H9 (cell line): Measurements from ENCODE around the gene NODAL. TPM values are rescaled to one million over a fixed set of nuclear protein-coding genes. Genes with fewer than 3 reads are reported as not detected.

ENCODE experiments used
- DNase-seq: peaks from one replicate; pipeline ENCODE4 v3.0.0-alpha.2; 2017
- H2AFZ ChIP-seq: one replicate; pipeline ENCODE4 v1.6.1; 2013; ENCODE audit warnings: mild to moderate bottlenecking, low read length, control low read depth, moderate library complexity
- H2AK5ac ChIP-seq: 2 replicates; pipeline ENCODE4 v1.6.1; 2013; ENCODE audit warnings: low read length, control low read depth, mixed read lengths; ENCODE audit not compliant: insufficient read length
- H2BK120ac ChIP-seq: one replicate; pipeline ENCODE4 v1.6.1; 2013; ENCODE audit warnings: low read depth, mild to moderate bottlenecking, low read length, control low read depth, inconsistent platforms; ENCODE audit not compliant: poor library complexity, severe bottlenecking
- H2BK12ac ChIP-seq: 2 replicates; pipeline ENCODE4 v1.6.1; 2013; ENCODE audit warnings: low read length, control low read depth, mixed read lengths, low read depth; ENCODE audit not compliant: insufficient read length
- H2BK15ac ChIP-seq: 2 replicates; pipeline ENCODE4 v1.6.1; 2013; ENCODE audit warnings: low read depth, low read length, control low read depth
- H2BK20ac ChIP-seq: one replicate; pipeline ENCODE4 v1.6.1; 2013; ENCODE audit warnings: low read depth, mild to moderate bottlenecking, low read length, control low read depth, inconsistent platforms; ENCODE audit not compliant: poor library complexity, severe bottlenecking
- H2BK5ac ChIP-seq: 2 replicates; pipeline ENCODE4 v1.6.1; 2013; ENCODE audit warnings: low read length, control low read depth, mixed read lengths; ENCODE audit not compliant: insufficient read length
- H3K14ac ChIP-seq: 2 replicates; pipeline ENCODE4 v1.6.1; 2013; ENCODE audit warnings: low read length, control low read depth; ENCODE audit not compliant: insufficient read depth
- H3K18ac ChIP-seq: 2 replicates; pipeline ENCODE4 v1.6.1; 2013; ENCODE audit warnings: low read depth, mild to moderate bottlenecking, mixed read lengths, low read length, control low read depth; ENCODE audit not compliant: insufficient read length
- H3K23ac ChIP-seq: 2 replicates; pipeline ENCODE4 v1.6.1; 2013; ENCODE audit warnings: low read length, control low read depth, mixed read lengths, low read depth; ENCODE audit not compliant: insufficient read length
- H3K23me2 ChIP-seq: 2 replicates; pipeline ENCODE4 v1.6.1; 2013; ENCODE audit warnings: low read depth, mild to moderate bottlenecking, mixed read lengths, low read length, control low read depth; ENCODE audit not compliant: insufficient read length, poor library complexity, severe bottlenecking
- H3K27ac ChIP-seq: 2 replicates; pipeline ENCODE4 v1.5.1; 2013; ENCODE audit warnings: low read length, control low read depth, mixed read lengths, low read depth; ENCODE audit not compliant: insufficient read length
- H3K27me3 ChIP-seq: 2 replicates; pipeline ENCODE4 v1.6.1; 2013; ENCODE audit warnings: low read length, control low read depth, inconsistent platforms; ENCODE audit not compliant: insufficient read depth
- H3K4ac ChIP-seq: 2 replicates; pipeline ENCODE4 v1.6.1; 2013; ENCODE audit warnings: low read depth, mild to moderate bottlenecking, control low read depth, inconsistent platforms, low read length, moderate library complexity
- H3K4me1 ChIP-seq: 2 replicates; pipeline ENCODE4 v1.6.1; 2013; ENCODE audit warnings: low read length, control low read depth, inconsistent platforms; ENCODE audit not compliant: insufficient read depth
- H3K4me2 ChIP-seq: 2 replicates; pipeline ENCODE4 v1.6.1; 2013; ENCODE audit warnings: low read length, control low read depth, mixed read lengths; ENCODE audit not compliant: insufficient read length, insufficient read depth
- H3K56ac ChIP-seq: 2 replicates; pipeline ENCODE4 v1.6.1; 2013; ENCODE audit warnings: low read depth, mild to moderate bottlenecking, mixed read lengths, low read length, control low read depth; ENCODE audit not compliant: insufficient read length
- H3K79me1 ChIP-seq: 2 replicates; pipeline ENCODE4 v1.6.1; 2013; ENCODE audit warnings: low read depth, mild to moderate bottlenecking, moderate library complexity, low read length, control low read depth, inconsistent platforms; ENCODE audit not compliant: insufficient read depth, poor library complexity, severe bottlenecking
- H3K79me2 ChIP-seq: 2 replicates; pipeline ENCODE4 v1.6.1; 2013; ENCODE audit warnings: low read length, control low read depth, inconsistent platforms; ENCODE audit not compliant: insufficient read depth
- H3K9ac ChIP-seq: 2 replicates; pipeline ENCODE4 v1.6.1; 2013; ENCODE audit warnings: low read length, control low read depth, mixed read lengths; ENCODE audit not compliant: insufficient read length; ENCODE audit errors: extremely low read depth
- H3K9me3 ChIP-seq: one replicate; pipeline ENCODE4 v1.6.1; 2013; ENCODE audit warnings: low read depth, low read length, inconsistent platforms; ENCODE audit not compliant: control insufficient read depth
- H3T11ph ChIP-seq: one replicate; pipeline ENCODE4 v1.6.1; 2013; ENCODE audit warnings: mild to moderate bottlenecking, low read length, control low read depth, inconsistent platforms
- H4K20me1 ChIP-seq: one replicate; pipeline ENCODE4 v1.6.1; 2013; ENCODE audit not compliant: control insufficient read depth, insufficient read length, insufficient read depth
- H4K5ac ChIP-seq: 2 replicates; pipeline ENCODE4 v1.6.1; 2013; ENCODE audit warnings: low read depth, mild to moderate bottlenecking, mixed read lengths, low read length, control low read depth; ENCODE audit not compliant: insufficient read length
- H4K8ac ChIP-seq: replicated peaks from 2 replicates; pipeline ENCODE4 v1.6.1; 2013; ENCODE audit warnings: low read length, control low read depth, mixed read lengths, low read depth; ENCODE audit not compliant: insufficient read length
- H4K91ac ChIP-seq: 2 replicates; pipeline ENCODE4 v1.6.1; 2013; ENCODE audit warnings: low read depth, mild to moderate bottlenecking, moderate library complexity, mixed read lengths, low read length, control low read depth; ENCODE audit not compliant: insufficient read length
- H3K27ac Mint-ChIP-seq, 3 experiments: 2 replicates in 2 of 3; 3 replicates in 1 of 3; pipeline ENCODE4 v1.8.0; 2020 to 2021; ENCODE audit warnings: mixed read lengths in 3 of 3, mild to moderate bottlenecking in 1 of 3, moderate library complexity in 1 of 3
- H3K27me3 Mint-ChIP-seq: 2 replicates; pipeline ENCODE4 v1.8.0; 2021; ENCODE audit warnings: low read depth, mild to moderate bottlenecking, moderate library complexity, mixed read lengths
- H3K36me3 Mint-ChIP-seq, 3 experiments: 2 replicates in 2 of 3; 3 replicates in 1 of 3; pipeline ENCODE4 v1.8.0; 2020 to 2021; ENCODE audit warnings: low read depth in 3 of 3, mixed read lengths in 3 of 3; ENCODE audit not compliant: insufficient read depth in 1 of 3
- H3K4me1 Mint-ChIP-seq, 2 experiments: 2 replicates each; pipeline ENCODE4 v1.8.0; 2020; ENCODE audit warnings: mixed read lengths in 2 of 2
- H3K4me3 Mint-ChIP-seq, 2 experiments: 2 replicates in 1 of 2; 3 replicates in 1 of 2; pipeline ENCODE4 v1.8.0; 2020 to 2021; ENCODE audit warnings: mild to moderate bottlenecking in 2 of 2, mixed read lengths in 2 of 2, moderate library complexity in 1 of 2
- H3K9me3 Mint-ChIP-seq, 2 experiments: 2 replicates in 1 of 2; 3 replicates in 1 of 2; pipeline ENCODE4 v1.8.0; 2020; ENCODE audit warnings: mild to moderate bottlenecking in 2 of 2, mixed read lengths in 2 of 2, moderate library complexity in 1 of 2
- WGBS: extraction: QIAGEN DNeasy Blood & Tissue Kit; methylation state at CpG from one replicate; pipeline ENCODE4 v1.1.7; 2013; ENCODE audit warnings: missing lambda C conversion rate, low lambda C conversion rate, mixed read lengths; ENCODE audit not compliant: insufficient read length; ENCODE audit errors: extremely low coverage; 5-methylcytosine and 5-hydroxymethylcytosine counted together
- total RNA-seq: library from RNA; stranded (reverse); gene quantifications from 2 replicates; pipeline ENCODE4 v1.2.1, GENCODE V29; 2021
- TF ChIP-seq, protein P1 (sequence below): fragments of 200-600 bp; sonication (generic); conservative IDR thresholded peaks from 3 replicates; pipeline ENCODE4 v1.8.0; 2021; ENCODE audit warnings: antibody characterized with exemption, mild to moderate bottlenecking

NODAL gene
- total RNA-seq, 1 experiment from 2014 or later = 80.7 TPM

DNA sequence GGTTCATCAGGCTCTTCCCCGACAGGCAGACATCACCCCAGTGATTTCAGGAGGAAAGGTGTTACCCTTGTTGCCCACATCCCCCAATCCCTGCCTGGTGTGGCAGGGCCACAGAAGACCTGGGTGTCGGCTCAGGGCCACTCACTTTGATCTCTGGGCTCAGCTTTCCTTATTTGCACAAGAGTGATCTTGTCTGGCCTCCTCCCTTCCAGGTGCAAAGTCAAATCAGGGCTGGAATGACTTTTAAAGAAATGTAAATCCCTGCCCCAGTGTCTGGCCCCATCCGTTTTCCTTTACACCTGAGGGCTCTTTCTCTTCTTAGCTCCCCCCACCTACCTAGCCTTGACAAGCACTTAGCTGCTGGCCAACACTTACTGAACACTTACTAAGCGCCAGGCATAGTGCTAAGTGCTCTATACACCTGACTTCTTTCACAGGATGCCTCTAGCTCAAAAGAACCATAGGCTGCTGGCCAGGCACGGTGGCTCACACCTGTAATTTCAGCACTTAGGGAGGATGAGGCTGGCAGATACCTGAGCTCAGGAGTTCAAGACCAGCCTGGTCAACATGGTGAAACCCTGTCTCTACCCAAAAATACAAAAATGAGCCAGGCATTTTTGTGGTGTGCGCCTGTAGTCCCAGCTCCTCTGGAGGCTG lies 979 bp upstream of the NODAL start:
- Histone ChIP-seq H2BK5ac (no peak overlapping the region), H2AK5ac (no peak overlapping the region), H3K4me1 (peaks cover 9% of the 10 kb centered on the region; the same call in 1 of the 2 replicates), H3K56ac (no peak overlapping the region), H3K27ac (no peak overlapping the region), H2BK20ac (no peak overlapping the region), H3K79me1 (no peaks in the 10 kb centered on the region), H3K23ac (no peak overlapping the region), H3K27me3 (peaks cover 7% of the 10 kb centered on the region; the same call in 1 of the 2 replicates), H4K20me1 (no peaks in the 10 kb centered on the region), H3K4me2 (peak overlapping the region; percentile 66), H4K91ac (no peak overlapping the region), H3K4ac (no peak overlapping the region), H4K5ac (no peak overlapping the region), H4K8ac (no peak overlapping the region), H3K23me2 (peaks cover 14% of the 10 kb centered on the region), H2AFZ (no peak overlapping the region), H2BK120ac (no peak overlapping the region), H3K9me3 (no peaks in the 10 kb centered on the region), H3K9ac (no peak overlapping the region), H3T11ph (no peak overlapping the region), H3K14ac (0 out of 2 replicates have a peak overlapping the region, but pooled peaks have one; percentile 2), H2BK15ac (no peak overlapping the region), H3K79me2 (peaks cover 3% of the 10 kb centered on the region; the same call in 1 of the 2 replicates), H2BK12ac (no peak overlapping the region), H3K18ac (no peak overlapping the region)
- TF ChIP-seq, protein P1, sequence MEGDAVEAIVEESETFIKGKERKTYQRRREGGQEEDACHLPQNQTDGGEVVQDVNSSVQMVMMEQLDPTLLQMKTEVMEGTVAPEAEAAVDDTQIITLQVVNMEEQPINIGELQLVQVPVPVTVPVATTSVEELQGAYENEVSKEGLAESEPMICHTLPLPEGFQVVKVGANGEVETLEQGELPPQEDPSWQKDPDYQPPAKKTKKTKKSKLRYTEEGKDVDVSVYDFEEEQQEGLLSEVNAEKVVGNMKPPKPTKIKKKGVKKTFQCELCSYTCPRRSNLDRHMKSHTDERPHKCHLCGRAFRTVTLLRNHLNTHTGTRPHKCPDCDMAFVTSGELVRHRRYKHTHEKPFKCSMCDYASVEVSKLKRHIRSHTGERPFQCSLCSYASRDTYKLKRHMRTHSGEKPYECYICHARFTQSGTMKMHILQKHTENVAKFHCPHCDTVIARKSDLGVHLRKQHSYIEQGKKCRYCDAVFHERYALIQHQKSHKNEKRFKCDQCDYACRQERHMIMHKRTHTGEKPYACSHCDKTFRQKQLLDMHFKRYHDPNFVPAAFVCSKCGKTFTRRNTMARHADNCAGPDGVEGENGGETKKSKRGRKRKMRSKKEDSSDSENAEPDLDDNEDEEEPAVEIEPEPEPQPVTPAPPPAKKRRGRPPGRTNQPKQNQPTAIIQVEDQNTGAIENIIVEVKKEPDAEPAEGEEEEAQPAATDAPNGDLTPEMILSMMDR = no peak
- peaks cover 0 to 4% of the 10 kb centered on the region in 2 experiments; a peak in 2 of 5 replicates for H3K9me3 Mint-ChIP-seq
- H3K36me3 Mint-ChIP-seq = peaks cover 0 to 19% (median 2%) of the 10 kb centered on the region in 3 experiments; a peak in 2 of 7 replicates
- H3K27ac Mint-ChIP-seq = peak overlapping the region in 1 of 3 experiments; percentile 21; a peak in 1 of 7 replicates
- H3K27me3 Mint-ChIP-seq = peaks cover 53% of the 10 kb centered on the region
- peak; percentile 92 for DNase-seq
- H3K4me1 Mint-ChIP-seq = peaks cover 47 to 53% of the 10 kb centered on the region in 2 experiments
- no CpG with 5 or more reads among the region's 6 CpGs for WGBS
- peak overlapping the region; percentile 74 to 75 for H3K4me3 Mint-ChIP-seq
